RPMI7951 (cell line): ENCODE results near the gene FUCA1. TPM values are rescaled to one million over a fixed set of nuclear protein-coding genes. Genes with fewer than 3 reads are reported as not detected.
"Not testable (repeated sequence)": the region's sequence is repeated elsewhere in the genome, so short reads cannot be mapped to it uniquely, and the experiment has no call there.

Source experiments
- DNase-seq: peaks from one replicate; pipeline ENCODE4 v3.0.0-alpha.2; 2012; ENCODE audit warnings: low read depth
- total RNA-seq: library from RNA; depleted of rRNA; stranded (reverse); fragments of >200 nt; shearing (Covaris generic); gene quantifications from 2 replicates; pipeline ENCODE4 v1.2.3, GENCODE V29; 2014

FUCA1 gene
- total RNA-seq, 1 experiment from 2014 or later, result 40.9 TPM

DNA sequence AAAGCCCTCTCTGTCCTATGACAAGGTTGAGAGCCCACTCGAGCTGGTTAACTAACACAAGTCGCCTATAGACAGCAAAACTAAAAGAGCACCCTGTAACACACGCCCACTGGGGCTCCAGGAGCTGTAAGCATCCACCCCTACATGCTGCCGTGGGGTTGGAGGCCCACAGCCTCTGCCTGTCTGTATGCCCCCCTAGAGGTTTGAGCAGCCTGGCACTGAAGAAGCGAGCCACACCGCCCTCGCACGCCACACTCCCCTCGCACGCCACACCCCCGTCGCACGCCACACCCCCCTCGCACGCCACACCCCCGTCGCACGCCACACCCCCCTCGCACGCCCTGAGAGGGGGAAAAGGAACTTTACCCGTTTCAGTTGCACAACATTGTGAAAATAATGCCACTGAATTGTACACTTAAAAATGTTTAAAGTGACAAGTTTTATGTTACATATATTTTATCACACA is 29.7 kb downstream of the FUCA1 start:
- peak; percentile 69 for DNase-seq

DNA sequence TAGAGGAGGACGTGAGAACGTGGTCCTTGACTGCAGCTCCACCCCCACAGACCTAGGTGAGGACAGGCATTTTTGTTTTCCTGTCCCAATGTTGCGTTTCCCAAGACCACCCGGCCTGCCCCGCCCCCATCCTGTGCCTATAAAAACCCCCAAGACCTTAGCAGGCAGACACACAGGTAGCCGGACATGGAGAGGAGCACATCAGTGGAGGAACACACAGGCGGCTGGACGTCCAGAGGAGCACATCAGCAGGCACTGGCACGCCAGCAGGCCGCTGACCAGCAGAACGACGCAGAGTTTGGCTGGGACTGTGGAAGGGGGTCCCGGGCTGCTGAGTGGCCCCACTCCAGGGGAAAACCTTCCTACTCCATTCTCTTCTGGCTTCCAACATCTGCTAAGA is 30.2 kb downstream of the FUCA1 start:
- DNase-seq, result no peak

DNA sequence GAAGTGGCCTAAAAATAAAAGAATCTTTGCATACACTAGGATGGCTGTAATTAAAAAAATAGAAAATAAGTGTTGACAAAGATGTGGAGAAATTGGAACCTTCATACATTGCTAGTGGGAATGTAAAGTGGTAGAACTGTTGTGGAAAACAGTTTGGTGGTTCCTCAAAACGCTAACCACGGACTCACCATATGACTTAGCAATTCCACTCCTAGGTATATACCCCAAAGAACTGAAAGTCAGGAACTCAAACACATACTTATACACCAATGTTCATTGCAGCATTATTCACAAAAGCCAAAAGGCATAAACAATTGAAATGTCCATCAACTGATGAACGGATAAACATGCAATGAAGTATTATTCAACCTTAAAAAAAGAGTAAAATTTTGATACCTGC is 32.1 kb downstream of the FUCA1 start:
- no peak for DNase-seq

DNA sequence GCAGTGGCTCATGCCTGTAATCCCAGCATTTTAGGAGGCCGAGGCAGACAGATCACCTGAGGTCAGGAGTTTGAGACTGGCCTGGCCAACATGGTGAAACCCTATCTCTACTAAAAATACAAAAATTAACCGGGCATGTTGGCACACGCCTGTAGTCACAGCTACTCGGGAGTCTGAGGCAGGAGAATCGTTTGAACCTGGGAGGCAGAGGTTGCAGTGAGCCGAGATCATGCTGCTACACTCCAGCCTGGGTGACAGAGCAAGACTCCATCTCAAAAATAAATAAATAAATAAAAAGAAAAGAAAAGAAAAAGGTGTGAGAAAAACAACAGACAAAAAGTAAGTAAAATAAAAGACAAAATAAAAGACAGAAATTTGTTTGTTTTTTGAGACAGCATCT is 33.9 kb downstream of the FUCA1 start:
- not testable (repeated sequence) for DNase-seq

DNA sequence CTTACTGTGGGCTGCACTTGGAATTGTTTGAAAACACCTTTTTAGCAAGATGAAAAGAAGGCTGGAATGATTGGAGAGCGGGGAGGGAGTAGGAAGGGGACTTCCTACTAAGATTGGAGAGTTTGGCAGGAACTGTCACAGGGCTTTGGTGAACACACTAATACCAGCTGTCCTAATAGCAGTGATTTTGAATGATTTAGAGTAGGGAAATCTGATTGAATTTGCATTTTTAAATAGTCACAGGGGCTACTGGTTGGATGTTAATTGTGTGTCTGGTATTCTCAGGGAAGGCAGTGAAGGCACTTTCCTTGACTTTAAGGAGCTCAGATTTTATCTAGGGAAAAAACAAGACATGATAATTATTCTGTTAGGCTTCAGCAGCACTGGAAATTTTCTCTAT is 40.4 kb downstream of the FUCA1 start:
- DNase-seq, result no peak

DNA sequence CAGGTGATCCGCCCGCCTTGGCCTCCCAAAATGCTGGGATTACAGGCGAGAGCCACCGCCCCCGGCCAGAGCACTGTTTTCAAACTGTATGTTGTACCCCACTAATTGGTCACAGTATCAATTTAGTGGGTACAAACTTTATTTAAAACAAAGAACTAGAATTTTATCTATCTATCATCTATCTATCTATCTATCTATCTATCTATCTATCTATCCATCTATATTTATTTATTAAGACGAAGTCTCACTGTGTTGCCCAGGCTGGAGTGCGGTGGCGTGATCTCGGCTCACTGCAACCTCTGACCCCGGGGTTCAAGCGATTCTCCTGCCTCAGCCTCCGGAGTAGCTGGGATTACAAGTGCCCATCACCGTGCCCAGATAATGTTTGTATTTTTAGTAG is 41.5 kb downstream of the FUCA1 start:
- DNase-seq, result not testable (repeated sequence)

DNA sequence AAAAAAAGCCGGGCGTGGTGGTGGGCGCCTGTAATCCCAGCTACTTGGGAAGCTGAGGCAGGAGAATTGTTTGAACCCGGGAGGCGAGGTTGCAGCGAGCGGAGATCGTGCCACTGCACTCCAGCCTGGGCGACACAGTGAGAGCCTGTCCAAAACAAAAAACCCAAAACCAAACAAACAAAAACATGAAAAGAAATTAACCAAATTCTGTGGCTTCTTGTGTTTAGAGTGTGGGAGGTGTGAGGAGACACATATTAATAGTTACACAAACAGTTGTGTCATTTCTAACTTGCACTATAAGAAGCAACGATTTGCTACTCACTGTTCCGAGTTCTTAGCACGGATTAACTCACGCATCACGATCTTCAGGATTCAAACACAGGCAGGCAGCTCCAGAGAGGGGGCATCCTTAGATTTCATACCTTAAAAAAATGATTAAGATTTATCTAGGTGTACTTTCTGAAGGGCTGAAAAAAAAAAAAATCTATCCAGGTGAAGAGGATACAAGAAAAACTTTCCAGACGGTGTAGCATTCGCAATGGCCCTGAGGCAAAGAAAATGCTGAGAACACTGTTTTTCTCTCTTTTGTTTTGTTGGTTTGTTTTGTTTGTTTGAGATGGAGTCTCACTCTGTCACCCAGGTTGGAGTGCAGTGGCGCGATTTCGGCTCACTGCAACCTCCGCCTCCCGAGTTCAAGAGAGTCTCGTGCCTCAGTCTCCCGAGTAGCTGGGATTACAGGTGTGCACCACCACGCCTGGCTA is 42.1 kb downstream of the FUCA1 start:
- no peak for DNase-seq

DNA sequence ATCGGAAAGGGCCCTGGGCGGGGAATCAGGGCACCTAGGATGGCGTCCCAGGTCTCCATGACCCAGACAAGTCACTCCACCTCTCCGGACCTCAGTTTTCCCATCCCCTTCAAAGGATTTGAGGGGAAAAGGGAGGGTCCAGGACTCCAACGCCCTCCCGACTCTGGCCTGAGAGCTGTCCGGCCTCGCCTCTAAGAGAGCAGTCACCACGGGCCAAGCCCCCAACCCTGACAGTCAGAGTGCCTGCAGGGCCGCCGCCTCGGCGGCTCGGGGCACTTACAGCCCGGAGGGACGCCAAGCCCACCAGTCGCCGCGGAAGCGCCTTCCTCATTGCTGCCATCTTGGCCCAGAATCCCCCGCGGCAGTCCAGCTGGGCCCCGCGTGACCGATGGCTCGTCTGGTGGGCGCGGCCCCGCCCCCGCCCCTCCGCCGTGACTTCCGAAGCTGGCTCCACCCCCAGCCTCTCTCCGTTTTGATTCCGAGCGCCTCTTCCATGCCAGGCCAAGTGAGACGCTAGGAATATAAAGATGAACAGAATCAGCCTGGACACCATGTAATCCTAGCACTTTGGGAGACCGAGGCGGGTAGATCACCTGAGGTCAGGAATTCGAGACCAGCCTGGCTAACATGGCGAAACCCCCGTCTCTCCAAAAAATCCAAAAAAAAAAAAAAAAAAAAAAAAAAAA is 42.9 kb downstream of the FUCA1 start, which contains the start of gene HMGCL:
HMGCL (minus strand) TSS at position 354 of the 686 bp plus-strand sequence; CDS start at position 340, 14 bp downstream.
- peak; percentile 89 for DNase-seq

DNA sequence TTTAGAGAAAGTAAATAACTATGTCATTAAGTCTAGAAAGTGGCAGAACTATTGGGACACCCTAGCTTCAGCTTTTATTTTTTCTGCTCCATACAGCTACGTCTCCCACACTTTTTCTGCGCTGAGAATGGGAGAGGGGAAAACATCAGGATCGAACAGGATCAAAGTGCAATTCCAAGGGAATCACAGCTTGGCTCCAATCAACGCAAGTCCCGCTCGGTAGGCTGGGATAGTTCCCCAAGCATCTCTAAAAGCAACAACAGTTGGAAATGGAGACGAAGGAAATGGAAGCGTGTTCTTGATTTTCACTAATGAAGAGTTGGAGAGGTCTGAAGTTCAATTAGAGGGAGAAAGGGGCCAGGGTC is 43.4 kb downstream of the FUCA1 start:
- no peak for DNase-seq

DNA sequence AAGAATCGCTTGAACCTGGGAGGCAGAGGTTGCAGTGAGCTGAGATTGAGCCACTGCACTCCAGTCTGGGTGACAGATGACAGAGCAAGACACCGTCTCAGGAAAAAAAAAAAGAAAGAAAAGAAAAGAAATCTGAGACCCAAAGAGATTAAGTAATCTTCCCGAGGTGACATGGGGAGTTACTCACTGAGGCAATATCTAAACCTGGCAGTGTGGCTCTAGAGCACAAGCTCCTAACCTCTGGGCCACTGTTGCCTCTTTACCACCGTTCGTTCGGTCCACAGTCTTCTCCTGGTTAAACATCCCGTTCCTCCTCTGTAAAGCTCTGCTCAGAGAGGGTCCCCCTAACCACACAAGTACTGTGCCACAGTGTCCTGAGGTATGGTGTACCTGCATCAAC is 44.3 kb downstream of the FUCA1 start:
- DNase-seq, result no peak

DNA sequence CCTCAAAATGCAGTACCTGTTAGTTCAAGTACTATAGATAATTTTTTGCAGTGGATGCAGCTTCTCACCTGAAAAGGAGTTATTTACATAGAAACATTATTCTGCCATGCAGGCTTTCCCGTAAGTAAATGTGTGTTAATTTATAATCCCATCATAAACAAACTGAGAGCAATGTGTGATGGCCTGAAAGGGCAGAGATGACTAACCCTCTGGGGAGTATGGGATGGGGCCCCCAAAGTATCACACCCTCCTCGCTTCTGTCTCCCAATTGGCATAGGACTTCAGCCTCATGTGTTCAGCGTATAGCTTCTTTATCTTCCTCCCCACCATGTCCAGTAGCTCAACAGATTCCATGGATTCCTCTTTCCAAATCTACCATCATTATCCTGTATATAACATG is 50.5 kb downstream of the FUCA1 start:
- DNase-seq, result no peak

DNA sequence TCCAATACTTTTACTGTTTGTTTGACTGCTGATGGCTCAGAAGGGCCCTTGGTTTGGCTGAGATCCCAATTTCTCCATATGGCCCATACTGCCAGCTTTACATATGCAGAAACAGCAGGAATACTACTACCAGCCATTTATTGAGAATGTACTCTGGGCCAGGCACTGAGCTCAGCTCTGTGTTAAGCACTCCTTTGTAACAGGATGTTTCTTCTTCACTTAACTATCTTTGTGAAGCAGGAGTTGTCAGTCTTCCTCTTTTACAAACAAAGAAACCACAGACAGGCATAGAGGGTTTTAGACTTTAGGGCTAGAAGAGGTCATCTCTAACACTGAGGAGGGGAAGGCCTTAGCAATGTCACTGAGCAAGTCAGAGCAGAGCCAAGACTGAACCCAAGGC is 51.2 kb downstream of the FUCA1 start:
- DNase-seq, result no peak

DNA sequence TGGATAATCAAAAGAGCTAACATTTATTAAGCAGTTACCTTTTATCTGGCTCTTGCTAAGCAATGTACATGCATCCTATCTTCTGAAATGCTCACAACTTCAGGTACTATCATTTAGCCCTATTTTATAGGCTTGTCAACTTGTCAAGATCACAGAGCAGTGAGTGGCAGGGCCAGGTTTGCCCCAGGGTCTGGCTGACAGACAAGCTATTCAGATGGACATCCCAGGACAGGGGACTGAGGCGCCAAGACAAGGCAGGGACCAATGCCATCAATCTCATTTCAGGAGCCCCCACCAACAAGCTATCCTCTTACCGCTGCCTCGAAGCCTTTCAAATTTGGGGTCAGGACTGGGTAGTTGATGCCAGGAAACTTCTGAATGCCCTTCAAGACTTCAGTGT is 51.7 kb downstream of the FUCA1 start:
- DNase-seq, result no peak

DNA sequence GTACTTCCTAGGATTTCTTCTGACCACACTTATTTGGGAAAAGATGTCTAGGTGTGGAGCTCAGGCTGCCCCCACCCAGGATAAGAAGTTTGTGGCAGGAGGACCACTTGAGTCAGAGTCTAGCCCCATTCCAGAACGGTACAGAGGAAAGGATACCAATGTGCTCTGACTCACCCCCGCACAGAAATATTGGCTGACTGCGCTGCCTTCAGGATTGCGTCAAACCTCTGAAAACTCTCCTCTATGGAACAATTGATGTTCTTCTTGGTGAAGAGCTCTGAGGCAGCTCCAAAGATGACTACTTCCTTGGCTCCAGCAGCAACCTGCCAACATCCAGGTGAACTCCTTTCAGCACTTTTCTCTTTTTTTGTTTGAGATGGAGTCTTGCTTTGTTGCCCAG is 54.1 kb downstream of the FUCA1 start:
- DNase-seq, result no peak

DNA sequence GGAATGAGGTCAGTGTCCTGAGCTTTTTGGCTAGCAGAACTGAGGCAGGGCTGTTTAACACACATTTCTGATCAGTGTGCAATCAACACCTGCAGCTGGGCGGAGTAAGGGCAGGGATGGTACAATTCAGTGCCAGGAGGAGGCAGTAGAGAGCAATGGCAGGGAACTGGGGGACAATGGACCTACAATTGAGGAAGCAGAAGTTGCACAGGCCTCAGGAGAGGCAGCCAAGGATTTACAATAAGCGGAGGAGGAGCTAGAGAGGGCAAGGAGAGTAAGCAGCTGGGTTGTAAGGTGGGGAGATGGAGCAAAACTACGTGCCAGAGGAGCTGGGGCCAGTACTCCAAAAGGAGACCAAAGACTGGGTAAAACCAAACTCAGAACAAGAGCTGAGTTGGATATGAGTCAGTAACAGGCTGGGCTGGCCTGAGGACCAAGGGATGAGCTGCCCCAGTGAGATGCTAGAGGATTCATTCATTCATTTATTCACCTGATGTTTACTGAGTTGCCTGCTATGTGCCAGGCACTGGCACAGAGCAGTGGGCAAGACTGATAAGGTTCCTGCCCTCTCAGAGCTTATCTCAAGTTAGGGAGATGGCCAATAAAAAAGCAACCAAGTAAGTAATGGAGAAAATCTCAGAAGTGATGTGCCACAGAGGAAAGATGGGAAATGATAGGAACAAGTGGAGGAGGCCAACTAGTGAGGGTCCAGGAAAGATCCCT is 57.1 kb downstream of the FUCA1 start:
- peak; percentile 44 for DNase-seq

DNA sequence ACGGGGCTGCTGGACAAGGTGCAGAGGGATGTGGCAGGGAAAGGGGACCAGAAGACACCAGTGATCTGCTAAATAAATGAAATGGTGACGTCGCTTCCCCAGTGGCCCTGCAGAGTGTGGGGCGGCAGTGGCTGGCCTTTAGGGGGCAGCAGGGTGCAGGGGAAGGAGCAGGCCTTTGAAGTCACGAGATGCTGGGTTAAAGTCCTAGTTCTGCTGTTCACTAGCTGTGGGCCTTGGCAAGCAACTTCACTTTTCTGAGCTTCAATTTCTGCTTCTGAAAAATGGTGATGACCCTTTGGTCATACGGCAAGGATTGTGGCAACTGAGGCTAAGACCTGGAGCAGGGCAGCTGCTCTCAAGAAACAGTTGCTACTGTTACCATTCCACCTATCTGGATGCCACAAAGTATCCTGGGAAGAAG is 58.3 kb downstream of the FUCA1 start:
- DNase-seq, result peak; percentile 67

DNA sequence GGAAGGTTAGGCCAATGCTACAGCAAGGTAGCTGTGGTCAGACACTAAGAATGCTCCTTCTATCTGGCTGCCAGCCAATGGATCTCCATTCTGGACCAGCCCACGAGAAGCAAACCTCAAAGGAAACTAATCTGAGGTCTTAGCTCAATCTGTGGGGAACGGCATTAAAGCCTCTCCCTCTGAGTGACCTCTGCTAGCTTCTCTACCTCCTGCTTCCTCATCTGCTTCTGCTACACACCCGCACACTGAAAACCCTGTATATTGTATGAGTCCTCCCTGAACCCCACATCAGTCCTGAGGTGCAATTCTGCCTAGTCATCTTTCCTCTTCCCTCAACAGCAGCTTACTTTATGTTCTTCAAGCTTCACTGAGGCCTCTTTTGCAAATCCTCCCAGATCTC is 60.6 kb downstream of the FUCA1 start:
- no peak for DNase-seq

DNA sequence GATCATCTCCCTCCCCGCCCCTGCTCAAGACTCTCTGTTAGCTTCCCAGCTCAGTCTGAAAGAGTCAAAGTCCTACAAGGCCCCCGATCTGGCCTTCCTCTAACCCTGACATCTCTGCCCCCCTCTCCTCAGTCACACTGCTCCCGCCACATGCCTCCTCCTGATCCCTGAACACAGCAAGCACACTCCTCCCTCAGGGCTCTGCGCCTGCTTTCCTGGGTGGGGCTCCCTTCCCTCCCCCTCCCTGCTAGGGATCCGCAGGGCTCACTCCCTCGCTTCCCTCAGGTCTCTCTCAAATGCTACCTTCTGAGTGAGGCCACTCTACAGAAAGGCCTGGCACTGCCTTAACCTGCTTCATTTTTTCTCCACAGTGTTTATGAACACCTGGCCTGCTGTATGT is 61.8 kb downstream of the FUCA1 start:
- DNase-seq, result no peak

DNA sequence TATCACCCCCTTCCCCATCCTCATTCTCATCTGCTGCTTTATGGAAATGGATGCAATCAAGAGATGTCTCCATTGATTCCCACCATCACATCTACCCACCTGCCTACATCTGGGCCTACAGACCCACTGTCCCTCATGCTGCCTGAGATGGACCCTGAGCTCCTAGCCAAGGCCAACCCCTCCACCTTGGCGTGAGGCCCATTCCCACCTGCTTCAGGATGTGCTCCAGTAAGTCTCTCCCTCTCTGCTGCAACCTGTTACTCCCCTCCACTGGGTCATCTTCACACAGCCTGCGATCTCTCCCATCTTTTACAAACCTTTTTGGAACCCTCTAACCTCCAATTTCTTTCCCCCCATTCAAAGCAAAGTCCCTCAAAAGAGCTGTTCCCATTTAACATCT is 63.1 kb downstream of the FUCA1 start:
- DNase-seq, result no peak

DNA sequence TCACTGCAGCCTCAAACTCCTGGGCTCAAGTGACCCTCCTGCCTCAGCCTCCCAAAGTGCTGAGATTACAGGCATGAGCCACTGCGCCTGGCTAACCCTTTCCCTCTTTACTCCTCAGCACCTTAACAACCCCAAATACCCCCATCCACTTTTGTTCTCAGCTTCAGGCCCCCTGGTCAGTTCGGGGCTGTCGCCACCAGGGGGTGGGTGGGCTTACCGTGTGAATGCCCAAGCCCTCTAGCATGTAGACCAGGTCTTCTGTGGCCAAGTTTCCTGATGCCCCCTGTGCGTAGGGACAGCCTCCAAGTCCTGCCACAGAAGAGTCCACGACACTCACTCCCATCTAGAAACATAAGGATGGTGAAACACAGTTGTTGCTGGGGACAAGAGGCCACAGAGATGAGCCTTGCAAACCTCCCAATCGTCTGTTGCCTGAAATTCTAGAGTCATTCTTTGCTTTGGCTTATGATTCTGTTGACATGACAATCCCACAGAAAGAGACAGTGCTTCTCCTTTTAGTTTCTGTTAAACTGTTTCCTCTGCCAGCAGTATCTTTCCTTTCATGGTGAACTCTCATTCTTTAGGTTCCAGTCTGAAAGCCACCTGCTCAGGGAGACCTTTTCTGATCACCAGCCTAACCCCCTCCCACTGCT is 63.8 kb downstream of the FUCA1 start:
- no peak for DNase-seq

DNA sequence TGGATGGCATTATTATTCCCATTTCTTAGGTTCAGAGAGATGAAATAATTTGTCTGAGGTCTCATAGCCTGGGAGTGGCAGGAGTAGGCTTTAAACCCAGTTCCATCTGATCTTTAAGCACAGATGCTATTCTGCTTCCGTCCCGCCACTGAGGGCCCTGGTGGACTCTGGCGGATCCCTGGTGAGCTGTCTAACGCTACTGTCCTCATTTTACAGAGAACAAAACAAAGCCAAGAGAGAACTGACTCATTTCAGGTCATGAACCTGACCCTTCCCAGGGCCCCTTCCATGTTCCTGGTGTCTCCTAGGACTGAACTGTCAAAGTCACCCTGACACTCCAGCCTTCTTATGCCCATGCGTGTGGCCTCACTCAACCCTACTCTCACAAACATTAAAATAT is 64.4 kb downstream of the FUCA1 start:
- no peak for DNase-seq

DNA sequence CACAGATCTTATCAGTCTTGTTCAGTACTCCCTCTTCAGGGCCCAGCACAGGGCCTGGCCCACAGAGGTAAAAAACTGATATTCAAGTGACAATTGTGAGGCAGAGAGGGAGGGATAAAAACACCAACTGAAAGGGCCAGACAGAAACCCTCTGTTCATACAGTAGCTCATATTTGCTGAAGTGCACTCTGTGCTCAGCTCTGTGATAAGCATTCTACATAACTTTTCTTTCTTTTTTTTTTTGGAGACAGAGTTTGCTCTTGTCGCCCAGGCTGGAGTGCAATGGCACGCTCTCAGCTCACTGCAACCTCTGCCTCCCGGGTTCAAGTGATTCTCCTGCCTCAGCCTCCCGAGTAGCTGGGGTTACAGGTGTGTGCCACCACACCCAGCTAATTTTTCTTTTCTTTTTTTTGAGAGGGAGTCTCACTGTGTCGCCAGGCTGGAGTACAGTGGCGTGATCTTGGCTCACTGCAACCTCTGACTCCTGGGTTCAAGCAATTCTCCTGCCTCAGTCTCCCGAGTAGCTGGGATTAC is 65.2 kb downstream of the FUCA1 start:
- DNase-seq, result not testable (repeated sequence)
